GM23248 (cell line): ENCODE measurements around the gene CCL13. TPM values are rescaled to one million over a fixed set of nuclear protein-coding genes. Genes with fewer than 3 reads are reported as not detected.

Source experiments
- DNase-seq: peaks from one replicate; pipeline ENCODE4 v3.0.0-alpha.2; 2015
- H2AFZ ChIP-seq: fragments of 200-600 bp; sonication (generic); 2 replicates; pipeline ENCODE4 v1.6.1; 2016; ENCODE audit warnings: antibody characterized with exemption
- H3F3A ChIP-seq: fragments of 200-600 bp; sonication (generic); 2 replicates; pipeline ENCODE4 v1.6.1; 2016; ENCODE audit warnings: mild to moderate bottlenecking, antibody characterized with exemption, mixed run types; ENCODE audit not compliant: insufficient read depth
- H3K27ac ChIP-seq: fragments of 200-600 bp; sonication (generic); 2 replicates; pipeline ENCODE4 v1.5.1; 2016; ENCODE audit warnings: mild to moderate bottlenecking
- H3K27me3 ChIP-seq: fragments of 200-600 bp; sonication (generic); replicated peaks from 2 replicates; pipeline ENCODE4 v1.6.1; 2016; ENCODE audit warnings: mild to moderate bottlenecking; ENCODE audit not compliant: insufficient read depth
- H3K36me3 ChIP-seq: fragments of 200-600 bp; sonication (generic); 2 replicates; pipeline ENCODE4 v1.6.1; 2016; ENCODE audit warnings: low read depth, mild to moderate bottlenecking
- H3K4me1 ChIP-seq: fragments of 200-600 bp; sonication (generic); 2 replicates; pipeline ENCODE4 v1.6.1; 2016; ENCODE audit warnings: mild to moderate bottlenecking; ENCODE audit not compliant: insufficient read depth
- H3K4me2 ChIP-seq: fragments of 200-600 bp; sonication (generic); one replicate; pipeline ENCODE4 v1.6.1; 2016; ENCODE audit warnings: mild to moderate bottlenecking; ENCODE audit not compliant: unreplicated experiment
- H3K4me3 ChIP-seq: fragments of 200-600 bp; sonication (generic); 2 replicates; pipeline ENCODE4 v1.5.1; 2016; ENCODE audit warnings: mild to moderate bottlenecking
- H3K79me2 ChIP-seq: fragments of 200-600 bp; sonication (generic); 2 replicates; pipeline ENCODE4 v1.6.1; 2016; ENCODE audit warnings: mild to moderate bottlenecking; ENCODE audit not compliant: insufficient read depth
- H3K9ac ChIP-seq: fragments of 200-600 bp; sonication (generic); 2 replicates; pipeline ENCODE4 v1.6.1; 2016; ENCODE audit warnings: mild to moderate bottlenecking
- H3K9me2 ChIP-seq: fragments of 200-600 bp; sonication (generic); 2 replicates; pipeline ENCODE4 v1.6.1; 2016; ENCODE audit warnings: mixed run types, mild to moderate bottlenecking, moderate library complexity; ENCODE audit not compliant: insufficient read depth
- H3K9me3 ChIP-seq: fragments of 200-600 bp; sonication (generic); one replicate; pipeline ENCODE4 v1.6.1; 2017; ENCODE audit warnings: low read depth
- H4K20me1 ChIP-seq: fragments of 200-600 bp; sonication (generic); 2 replicates; pipeline ENCODE4 v1.6.0; 2016; ENCODE audit not compliant: insufficient read depth
- EZH2 ChIP-seq: fragments of 200-600 bp; sonication (generic); IDR thresholded peaks from 2 replicates; pipeline ENCODE4 v1.6.1; 2018; ENCODE audit warnings: antibody characterized with exemption, mild to moderate bottlenecking; ENCODE audit not compliant: insufficient read depth, poor library complexity, severe bottlenecking
- EZH2phosphoT487 ChIP-seq: fragments of 200-600 bp; sonication (generic); IDR thresholded peaks from 2 replicates; pipeline ENCODE4 v1.6.1; 2018; ENCODE audit warnings: antibody characterized with exemption, moderate library complexity, mild to moderate bottlenecking, low read depth; ENCODE audit not compliant: insufficient read depth
- WGBS, 2 experiments: methylation state at CpG; one replicate each; pipeline ENCODE4 v1.1.6; 2015 to 2017; ENCODE audit warnings: low lambda C conversion rate in 2 of 2, low coverage in 1 of 2; ENCODE audit errors: missing lambda C conversion rate in 2 of 2; 5-methylcytosine and 5-hydroxymethylcytosine counted together
- in situ Hi-C: fragments of 300-500 bp; cut with MboI; formaldehyde crosslinking; loops from 2 replicates; pipeline ENCODE4 v1.15.0; 2020
- polyA plus RNA-seq: library from polyadenylated mRNA; unstranded; fragments of >200 nt; fragmentation: Nextera tagmentation; extraction: Ambion mirVana; gene quantifications from 2 replicates; pipeline ENCODE4 v1.2.1, GENCODE V29; 2016
- total RNA-seq: library from RNA; depleted of rRNA; stranded (reverse); fragments of >200 nt; shearing (Covaris generic); gene quantifications from 2 replicates; pipeline ENCODE4 v1.2.3, GENCODE V29; 2014; rRNA removed

CCL13 gene
- total RNA-seq: not detected in 2 replicates
- polyA plus RNA-seq: not detected in 2 replicates

DNA sequence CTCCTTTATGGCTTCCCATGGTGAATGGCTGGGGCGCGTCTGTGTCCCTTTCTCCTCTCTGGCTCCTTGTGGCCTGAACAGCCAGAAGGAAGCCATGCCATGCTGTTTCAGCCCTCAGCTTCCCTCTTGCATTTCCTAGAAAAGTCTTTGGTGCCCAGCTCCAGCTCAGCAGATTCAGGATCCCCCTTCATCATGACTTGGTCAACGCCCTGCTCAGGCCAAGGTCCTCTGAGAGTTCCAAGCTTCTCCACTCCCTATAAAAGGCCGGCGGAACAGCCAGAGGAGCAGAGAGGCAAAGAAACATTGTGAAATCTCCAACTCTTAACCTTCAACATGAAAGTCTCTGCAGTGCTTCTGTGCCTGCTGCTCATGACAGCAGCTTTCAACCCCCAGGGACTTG is at the start of gene CCL13:
Gene CCL13 (plus strand): TSS at position 287 of the 400 bp plus-strand sequence. CDS start 47 bp downstream, at position 334.
- no peaks in the 10 kb centered on the region for H3K4me1 ChIP-seq
- no peak within 1 kb of the TSS for H2AFZ ChIP-seq
- H3K9me2 ChIP-seq: no peaks in the 10 kb centered on the region
- in situ Hi-C loops: no loop called here
- WGBS, 2 experiments: 89 to 93% methylated on average over 5 of the region's 5 CpGs
- no peaks in the 10 kb centered on the region for H4K20me1 ChIP-seq
- no peaks in the 10 kb centered on the region for H3K9me3 ChIP-seq
- no peak within 1 kb of the TSS for H3K27ac ChIP-seq
- DNase-seq: no peak
- H3K79me2 ChIP-seq: no peaks in the 10 kb centered on the region
- no peaks in the 10 kb centered on the region for H3K36me3 ChIP-seq
- no peak within 1 kb of the TSS for H3K4me2 ChIP-seq
- TF ChIP-seq EZH2phosphoT487: no peak
- no peak for TF ChIP-seq EZH2
- H3K27me3 ChIP-seq: no peaks in the 10 kb centered on the region
- H3K9ac ChIP-seq: no peak within 1 kb of the TSS
- H3K4me3 ChIP-seq: no peak within 1 kb of the TSS
- H3F3A ChIP-seq: no peaks in the 10 kb centered on the region

- H3K27ac ChIP-seq: peak overlapping the region; percentile 38
These were observed 49.2 kb upstream of the CCL13 start for GRCh38 chr17:34307110-34307509.

GRCh38 chr17:34308371-34308770 is 47.9 kb upstream of the CCL13 start:
- Histone ChIP-seq H3K4me3 (no peak overlapping the region), H3K79me2 (no peaks in the 10 kb centered on the region), H3K27ac (no peak overlapping the region), H3K36me3 (no peaks in the 10 kb centered on the region), H3K27me3 (no peaks in the 10 kb centered on the region), H2AFZ (no peak overlapping the region), H3K9me3 (no peaks in the 10 kb centered on the region), H3K4me1 (peaks cover 12% of the 10 kb centered on the region), H3K9ac (no peak overlapping the region), H3K9me2 (no peaks in the 10 kb centered on the region), H3F3A (peaks cover 20% of the 10 kb centered on the region), H3K4me2 (no peak overlapping the region), H4K20me1 (no peaks in the 10 kb centered on the region)
- no peak for DNase-seq
- TF ChIP-seq EZH2 (no peak), EZH2phosphoT487 (no peak)
- in situ Hi-C loops: loop anchor here (10.0 kb wide), 1 partner anchor 114 kb away; no protein-coding TSS in a partner anchor

More at GRCh38 chr17:34307110-34307509, 49.2 kb upstream of the CCL13 start:
- Histone ChIP-seq H3K79me2 (no peaks in the 10 kb centered on the region), H3K9ac (peak overlapping the region; percentile 14; the same call in 1 of the 2 replicates), H3K27me3 (no peaks in the 10 kb centered on the region), H3K4me3 (0 out of 2 replicates have a peak overlapping the region, but pooled peaks have one; percentile 6), H3K36me3 (no peaks in the 10 kb centered on the region), H3K9me3 (no peaks in the 10 kb centered on the region), H3K9me2 (no peaks in the 10 kb centered on the region), H3F3A (peaks cover 15% of the 10 kb centered on the region), H3K4me2 (peak overlapping the region; percentile 25), H4K20me1 (no peaks in the 10 kb centered on the region), H2AFZ (no peak overlapping the region), H3K4me1 (peaks cover 15% of the 10 kb centered on the region)
- peak; percentile 67 for DNase-seq
- 12 to 16% methylated on average over 3 of the region's 3 CpGs for WGBS, 2 experiments
- TF ChIP-seq EZH2phosphoT487 (no peak), EZH2 (no peak)
- in situ Hi-C loops: loop anchor here (10.0 kb wide), 1 partner anchor 112 kb away; no protein-coding TSS in a partner anchor

DNA sequence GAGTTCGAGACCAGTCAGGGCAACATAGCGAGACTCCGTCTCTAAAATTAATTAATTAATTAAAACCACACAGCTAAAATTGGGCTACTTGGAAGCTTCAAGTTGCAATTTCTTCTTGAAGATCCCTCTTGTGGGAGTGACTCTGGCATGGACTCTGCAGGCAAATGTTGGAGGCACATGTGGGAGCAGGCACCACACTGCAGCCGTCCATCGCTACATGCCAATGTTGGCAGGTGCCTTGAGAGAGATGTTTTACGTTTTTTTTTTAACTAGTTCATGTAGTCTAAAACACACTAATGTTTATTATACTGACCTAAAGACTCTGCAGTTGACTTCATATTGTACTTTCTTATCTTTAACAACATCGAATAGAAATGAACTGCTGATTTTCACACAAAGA is 45.0 kb upstream of the CCL13 start:
- no peak for TF ChIP-seq EZH2phosphoT487
- TF ChIP-seq EZH2: no peak
- Histone ChIP-seq H3K4me3 (no peak overlapping the region), H3K4me1 (peaks cover 21% of the 10 kb centered on the region), H3K9ac (no peak overlapping the region), H3K36me3 (no peaks in the 10 kb centered on the region), H3K9me2 (no peaks in the 10 kb centered on the region), H3K27me3 (no peaks in the 10 kb centered on the region), H3K79me2 (no peaks in the 10 kb centered on the region), H3F3A (peaks cover 32% of the 10 kb centered on the region), H3K27ac (no peak overlapping the region), H3K4me2 (no peak overlapping the region), H2AFZ (no peak overlapping the region), H3K9me3 (no peaks in the 10 kb centered on the region), H4K20me1 (no peaks in the 10 kb centered on the region)
- in situ Hi-C loops: no loop called here
- 80 to 81% methylated on average over 7 of the region's 7 CpGs for WGBS, 2 experiments
- DNase-seq: no peak
